ENCODE measurements around the gene CDHR2.

Gene CDHR2

GRCh38 chr5:176624142-176624541 is 75.0 kb downstream of the CDHR2 start:
- no peak for TF ChIP-seq CTCF (IDR thresholded peaks at IDR 0.05; ENCODE audit: low read depth, low read length)
- DNase-seq (ENCODE audit: extremely low read depth, low read depth): no peak

- DNase-seq (ENCODE audit: extremely low read depth, low read depth): no peak
- TF ChIP-seq CTCF (IDR thresholded peaks at IDR 0.05; ENCODE audit: low read depth, low read length): no peak
Observed at GRCh38 chr5:176624938-176625337, 75.8 kb downstream of the CDHR2 start.

GRCh38 chr5:176625512-176625911 is 76.4 kb downstream of the CDHR2 start:
- no peak for TF ChIP-seq CTCF (IDR thresholded peaks at IDR 0.05; ENCODE audit: low read depth, low read length)
- no peak for DNase-seq (ENCODE audit: extremely low read depth, low read depth)

- DNase-seq (ENCODE audit: extremely low read depth, low read depth): no peak
- no peak for TF ChIP-seq CTCF (IDR thresholded peaks at IDR 0.05; ENCODE audit: low read depth, low read length)
Observed at GRCh38 chr5:176625966-176626875, 77.1 kb downstream of the CDHR2 start.

- TF ChIP-seq CTCF (IDR thresholded peaks at IDR 0.05; ENCODE audit: low read depth, low read length): no peak
Observed at GRCh38 chr5:176626876-176627236, 77.7 kb downstream of the CDHR2 start.

GRCh38 chr5:176627582-176627981 is 78.4 kb downstream of the CDHR2 start:
- DNase-seq (ENCODE audit: extremely low read depth, low read depth): no peak
- no peak for TF ChIP-seq CTCF (IDR thresholded peaks at IDR 0.05; ENCODE audit: low read depth, low read length)

More at GRCh38 chr5:176626876-176627236, 77.7 kb downstream of the CDHR2 start:
- no peak for DNase-seq (ENCODE audit: extremely low read depth, low read depth)

GRCh38 chr5:176628406-176629228 is 79.5 kb downstream of the CDHR2 start:
- no peak for DNase-seq (ENCODE audit: extremely low read depth, low read depth)
- TF ChIP-seq CTCF (IDR thresholded peaks at IDR 0.05; ENCODE audit: low read depth, low read length): no peak
